ENCODE measurements around the gene GIMD1. TPM values are rescaled to one million over a fixed set of nuclear protein-coding genes. Genes with fewer than 3 reads are reported as not detected.
"Not testable (repeated sequence)": the region's sequence is repeated elsewhere in the genome, so short reads cannot be mapped to it uniquely, and the experiment has no call there.

Gene GIMD1
- total RNA-seq, 1 experiment from 2014 or later = not detected

- no peak overlapping the region for H3K9ac ChIP-seq (ENCODE audit: low read length)
- H3K9me2 ChIP-seq (replicated peaks; ENCODE audit: insufficient read depth, low read length) = no peaks in the 10 kb centered on the region
- peaks cover 58% of the 10 kb centered on the region for H3K79me2 ChIP-seq (ENCODE audit: low read length)
- no peak overlapping the region for H3K4me2 ChIP-seq (ENCODE audit: low read depth, low read length, poor library complexity, severe bottlenecking)
- H3K27me3 ChIP-seq (ENCODE audit: low read length) = no peaks in the 10 kb centered on the region
- no peak overlapping the region for H3K27ac ChIP-seq (ENCODE audit: low read length)
- no peaks in the 10 kb centered on the region for H3K9me3 ChIP-seq (ENCODE audit: low read length)
- peaks cover 13% of the 10 kb centered on the region for H3K4me1 ChIP-seq (ENCODE audit: low read length)
- no peak overlapping the region for H2AFZ ChIP-seq (ENCODE audit: low read length)
- peaks cover 78% of the 10 kb centered on the region for H3K36me3 ChIP-seq (ENCODE audit: insufficient read depth, low read length)
- no peaks in the 10 kb centered on the region for H4K20me1 ChIP-seq (ENCODE audit: insufficient read depth, low read depth, low read length)
- no peak overlapping the region for H3K4me3 ChIP-seq (ENCODE audit: low read length)
- DNase-seq = no peak
Observed at GRCh38 chr4:106333186-106333585, 35.4 kb downstream of the GIMD1 start.

DNA sequence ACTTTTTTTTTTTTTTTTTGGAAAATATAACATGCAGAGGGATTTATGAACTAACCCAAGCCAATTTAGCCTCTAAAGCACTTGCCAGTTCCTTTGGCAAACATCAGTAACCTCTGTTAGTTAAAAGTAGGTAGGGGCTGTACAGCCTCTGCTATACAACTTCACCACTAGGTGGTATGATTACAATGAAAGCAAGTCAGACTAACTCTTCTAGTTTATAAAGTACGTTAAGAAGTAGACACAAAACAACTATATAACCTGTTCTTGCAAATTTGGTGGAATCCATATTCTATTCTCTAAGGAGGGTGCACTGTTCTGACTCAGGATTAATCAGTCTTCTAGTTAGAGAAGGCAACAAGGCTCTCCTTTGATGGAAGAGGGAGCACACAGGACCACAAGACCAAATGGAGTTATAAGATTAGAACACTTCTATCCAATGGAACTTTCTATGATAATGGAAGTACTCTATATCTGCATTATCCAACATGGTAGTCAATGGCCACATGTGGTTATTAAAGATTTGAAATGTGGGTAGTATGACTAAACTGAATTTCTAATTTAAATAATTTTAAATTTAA, 39.4 kb downstream of the GIMD1 start:
- H3K9me2 ChIP-seq (replicated peaks; ENCODE audit: insufficient read depth, low read length) = no peaks in the 10 kb centered on the region
- no peaks in the 10 kb centered on the region for H3K27me3 ChIP-seq (ENCODE audit: low read length)
- peaks cover 52% of the 10 kb centered on the region for H3K79me2 ChIP-seq (ENCODE audit: low read length)
- no peaks in the 10 kb centered on the region for H4K20me1 ChIP-seq (ENCODE audit: insufficient read depth, low read depth, low read length)
- H3K27ac ChIP-seq (ENCODE audit: low read length) = no peak overlapping the region
- H2AFZ ChIP-seq (ENCODE audit: low read length) = no peak overlapping the region
- no peak overlapping the region for H3K4me3 ChIP-seq (ENCODE audit: low read length)
- peaks cover 16% of the 10 kb centered on the region for H3K4me1 ChIP-seq (ENCODE audit: low read length)
- no peak overlapping the region for H3K9ac ChIP-seq (ENCODE audit: low read length)
- DNase-seq = peak; percentile 74
- H3K4me2 ChIP-seq (ENCODE audit: low read depth, low read length, poor library complexity, severe bottlenecking) = no peak overlapping the region
- H3K36me3 ChIP-seq (ENCODE audit: insufficient read depth, low read length) = peaks cover 66% of the 10 kb centered on the region
- no peaks in the 10 kb centered on the region for H3K9me3 ChIP-seq (ENCODE audit: low read length)

DNA sequence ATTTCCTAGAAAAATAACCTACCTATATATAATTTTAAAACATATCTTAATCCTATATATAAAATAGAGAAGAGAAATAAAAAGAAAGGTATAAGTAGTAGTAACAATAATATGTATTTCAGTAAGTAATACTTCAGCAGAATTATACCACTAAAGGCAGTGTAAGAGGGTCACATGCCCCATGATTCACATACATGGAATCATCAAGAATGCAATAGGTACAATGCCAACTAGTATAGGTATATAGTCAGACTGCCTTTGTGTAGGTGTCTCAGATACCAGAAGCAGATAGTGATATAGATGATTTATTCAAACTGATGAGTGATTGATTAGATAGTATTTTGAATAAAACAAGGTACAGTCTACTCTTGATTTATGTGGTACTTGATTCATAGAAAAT, 42.8 kb downstream of the GIMD1 start:
- H3K4me3 ChIP-seq (ENCODE audit: low read length) = no peak overlapping the region
- no peaks in the 10 kb centered on the region for H3K27me3 ChIP-seq (ENCODE audit: low read length)
- peaks cover 52% of the 10 kb centered on the region for H3K79me2 ChIP-seq (ENCODE audit: low read length)
- H3K27ac ChIP-seq (ENCODE audit: low read length) = no peak overlapping the region
- H3K4me2 ChIP-seq (ENCODE audit: low read depth, low read length, poor library complexity, severe bottlenecking) = no peak overlapping the region
- H3K9ac ChIP-seq (ENCODE audit: low read length) = no peak overlapping the region
- DNase-seq = no peak
- no peak overlapping the region for H2AFZ ChIP-seq (ENCODE audit: low read length)
- no peaks in the 10 kb centered on the region for H4K20me1 ChIP-seq (ENCODE audit: insufficient read depth, low read depth, low read length)
- peaks cover 40% of the 10 kb centered on the region for H3K36me3 ChIP-seq (ENCODE audit: insufficient read depth, low read length)
- no peaks in the 10 kb centered on the region for H3K9me2 ChIP-seq (replicated peaks; ENCODE audit: insufficient read depth, low read length)
- H3K4me1 ChIP-seq (ENCODE audit: low read length) = peaks cover 21% of the 10 kb centered on the region
- H3K9me3 ChIP-seq (ENCODE audit: low read length) = no peaks in the 10 kb centered on the region

DNA sequence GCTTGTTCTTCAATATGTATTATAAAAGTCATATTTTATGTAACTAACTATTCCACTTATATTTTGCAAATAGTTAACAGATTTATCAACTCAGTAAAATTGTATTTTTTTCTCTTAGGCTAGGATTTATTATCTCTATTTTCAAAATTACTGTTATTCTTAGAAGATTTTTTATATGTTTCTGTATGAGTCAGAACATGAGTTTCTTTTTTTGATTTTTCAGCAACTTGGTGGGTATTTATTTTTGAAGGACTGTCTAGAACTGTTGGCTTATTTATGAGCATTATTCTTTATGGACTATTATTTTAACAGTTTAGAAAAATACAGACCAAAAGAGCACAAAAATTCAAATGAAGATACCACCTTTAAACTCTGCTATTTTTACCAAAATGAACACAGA, 45.5 kb downstream of the GIMD1 start:
- Histone ChIP-seq H3K79me2 (ENCODE audit: low read length) (peaks cover 67% of the 10 kb centered on the region), H3K27me3 (ENCODE audit: low read length) (no peaks in the 10 kb centered on the region), H3K36me3 (ENCODE audit: insufficient read depth, low read length) (peaks cover 51% of the 10 kb centered on the region), H3K4me2 (ENCODE audit: low read depth, low read length, poor library complexity, severe bottlenecking) (no peak overlapping the region), H3K9me2 (replicated peaks; ENCODE audit: insufficient read depth, low read length) (no peaks in the 10 kb centered on the region), H2AFZ (ENCODE audit: low read length) (no peak overlapping the region), H3K9me3 (ENCODE audit: low read length) (no peaks in the 10 kb centered on the region), H3K9ac (ENCODE audit: low read length) (no peak overlapping the region), H3K4me3 (ENCODE audit: low read length) (no peak overlapping the region), H3K27ac (ENCODE audit: low read length) (no peak overlapping the region), H3K4me1 (ENCODE audit: low read length) (peaks cover 33% of the 10 kb centered on the region), H4K20me1 (ENCODE audit: insufficient read depth, low read depth, low read length) (no peaks in the 10 kb centered on the region)
- DNase-seq = no peak

DNA sequence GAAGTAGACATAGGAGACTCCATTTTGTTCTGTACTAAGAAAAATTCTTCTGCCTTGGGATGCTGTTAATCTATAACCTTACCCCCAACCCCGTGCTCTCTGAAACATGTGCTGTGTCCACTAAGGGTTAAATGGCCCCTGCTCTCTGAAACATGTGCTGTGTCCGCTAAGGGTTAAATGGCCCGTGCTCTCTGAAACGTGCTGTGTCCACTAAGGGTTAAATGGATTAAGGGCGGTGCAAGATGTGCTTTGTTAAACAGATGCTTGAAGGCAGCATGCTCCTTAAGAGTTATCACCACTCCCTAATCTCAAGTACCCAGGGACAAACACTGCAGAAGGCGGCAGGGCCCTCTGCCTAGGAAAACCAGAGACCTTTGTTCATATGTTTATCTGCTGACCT, 46.8 kb downstream of the GIMD1 start:
- H3K27me3 ChIP-seq (ENCODE audit: low read length); H2AFZ ChIP-seq (ENCODE audit: low read length); H3K27ac ChIP-seq (ENCODE audit: low read length); H3K4me3 ChIP-seq (ENCODE audit: low read length); H3K9me2 ChIP-seq (replicated peaks; ENCODE audit: insufficient read depth, low read length); H3K9me3 ChIP-seq (ENCODE audit: low read length); H4K20me1 ChIP-seq (ENCODE audit: insufficient read depth, low read depth, low read length); DNase-seq; H3K4me2 ChIP-seq (ENCODE audit: low read depth, low read length, poor library complexity, severe bottlenecking); H3K9ac ChIP-seq (ENCODE audit: low read length): not testable (repeated sequence)
- peaks cover 34% of the 10 kb centered on the region for H3K4me1 ChIP-seq (ENCODE audit: low read length)
- peaks cover 77% of the 10 kb centered on the region for H3K79me2 ChIP-seq (ENCODE audit: low read length)
- peaks cover 40% of the 10 kb centered on the region for H3K36me3 ChIP-seq (ENCODE audit: insufficient read depth, low read length)

DNA sequence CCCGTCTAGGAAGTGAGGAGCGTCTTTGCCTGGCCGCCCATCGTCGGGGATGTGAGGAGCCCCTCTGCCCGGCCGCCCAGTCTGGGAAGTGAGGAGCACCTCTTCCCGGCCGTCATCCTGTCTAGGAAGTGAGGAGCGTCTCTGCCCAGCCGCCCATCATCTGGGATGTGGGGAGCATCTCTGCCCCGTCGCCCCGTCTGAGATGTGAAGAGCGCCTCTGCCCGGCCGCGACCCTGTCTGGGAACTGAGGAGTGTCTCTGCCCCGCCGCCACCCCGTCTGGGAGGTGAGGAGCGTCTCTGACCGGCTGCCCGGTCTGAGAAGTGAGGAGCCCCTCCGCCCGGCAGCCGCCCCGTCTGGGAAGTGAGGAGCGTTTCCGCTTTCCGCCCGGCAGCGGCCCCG, 47.4 kb downstream of the GIMD1 start:
- H3K4me2 ChIP-seq (ENCODE audit: low read depth, low read length, poor library complexity, severe bottlenecking); DNase-seq; H3K9ac ChIP-seq (ENCODE audit: low read length); H3K4me3 ChIP-seq (ENCODE audit: low read length); H3K27me3 ChIP-seq (ENCODE audit: low read length); H3K9me2 ChIP-seq (replicated peaks; ENCODE audit: insufficient read depth, low read length); H3K9me3 ChIP-seq (ENCODE audit: low read length); H4K20me1 ChIP-seq (ENCODE audit: insufficient read depth, low read depth, low read length); H2AFZ ChIP-seq (ENCODE audit: low read length); H3K27ac ChIP-seq (ENCODE audit: low read length): not testable (repeated sequence)
- Histone ChIP-seq H3K79me2 (ENCODE audit: low read length) (peaks cover 81% of the 10 kb centered on the region), H3K36me3 (ENCODE audit: insufficient read depth, low read length) (peaks cover 36% of the 10 kb centered on the region), H3K4me1 (ENCODE audit: low read length) (peaks cover 32% of the 10 kb centered on the region)

DNA sequence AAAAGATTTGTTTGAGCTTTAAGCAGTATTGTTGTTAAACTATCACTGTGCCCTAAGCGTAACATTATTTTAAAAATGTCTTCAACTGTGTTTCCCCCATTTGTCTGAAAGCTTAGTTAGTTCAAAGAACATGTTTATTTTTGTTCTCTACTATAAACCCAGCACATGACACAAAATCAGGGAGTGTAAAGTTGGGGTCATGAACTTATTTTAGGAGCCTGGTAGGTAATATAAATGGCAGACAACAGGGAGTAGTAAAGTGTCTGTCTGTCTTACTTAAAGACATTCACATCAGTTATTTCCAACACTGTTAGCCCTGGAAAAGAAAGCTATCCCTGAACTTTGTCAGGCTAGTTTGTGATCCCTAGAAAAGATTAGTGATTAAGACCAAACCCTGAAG, 48.3 kb downstream of the GIMD1 start:
- Histone ChIP-seq H3K4me1 (ENCODE audit: low read length) (peaks cover 30% of the 10 kb centered on the region), H3K36me3 (ENCODE audit: insufficient read depth, low read length) (peaks cover 32% of the 10 kb centered on the region), H3K9me2 (replicated peaks; ENCODE audit: insufficient read depth, low read length) (no peaks in the 10 kb centered on the region), H3K27ac (ENCODE audit: low read length) (no peak overlapping the region), H3K9ac (ENCODE audit: low read length) (no peak overlapping the region), H3K9me3 (ENCODE audit: low read length) (no peaks in the 10 kb centered on the region), H3K27me3 (ENCODE audit: low read length) (no peaks in the 10 kb centered on the region), H3K79me2 (ENCODE audit: low read length) (peaks cover 86% of the 10 kb centered on the region), H4K20me1 (ENCODE audit: insufficient read depth, low read depth, low read length) (no peaks in the 10 kb centered on the region; the same call in 1 of the 2 replicates), H2AFZ (ENCODE audit: low read length) (no peak overlapping the region), H3K4me3 (ENCODE audit: low read length) (no peak overlapping the region), H3K4me2 (ENCODE audit: low read depth, low read length, poor library complexity, severe bottlenecking) (no peak overlapping the region)
- no peak for DNase-seq

GRCh38 chr4:106318511-106318910, 50.1 kb downstream of the GIMD1 start:
- Histone ChIP-seq H3K4me1 (ENCODE audit: low read length) (peaks cover 37% of the 10 kb centered on the region), H3K9me2 (replicated peaks; ENCODE audit: insufficient read depth, low read length) (no peaks in the 10 kb centered on the region), H3K4me2 (ENCODE audit: low read depth, low read length, poor library complexity, severe bottlenecking) (peak overlapping the region; percentile 90), H3K27me3 (ENCODE audit: low read length) (no peaks in the 10 kb centered on the region), H3K79me2 (ENCODE audit: low read length) (peaks cover 87% of the 10 kb centered on the region), H3K36me3 (ENCODE audit: insufficient read depth, low read length) (peaks cover 27% of the 10 kb centered on the region), H3K27ac (ENCODE audit: low read length) (no peak overlapping the region), H3K9me3 (ENCODE audit: low read length) (no peaks in the 10 kb centered on the region), H2AFZ (ENCODE audit: low read length) (no peak overlapping the region), H3K4me3 (ENCODE audit: low read length) (peak overlapping the region; percentile 95), H4K20me1 (ENCODE audit: insufficient read depth, low read depth, low read length) (no peaks in the 10 kb centered on the region; the same call in 1 of the 2 replicates), H3K9ac (ENCODE audit: low read length) (no peak overlapping the region)
- DNase-seq = no peak
